GM12892 (cell line): ENCODE results near the gene OR2A25.
"Not testable (repeated sequence)": the region's sequence is repeated elsewhere in the genome, so short reads cannot be mapped to it uniquely, and the experiment has no call there.

Source experiments
- POLR2A ChIP-seq: IDR thresholded peaks from 2 replicates; pipeline ENCODE4 v1.6.1; 2011; ENCODE audit warnings: low read depth, low read length, control low read depth
- POLR2AphosphoS5 ChIP-seq: IDR thresholded peaks from 2 replicates; pipeline ENCODE4 v1.6.1; 2011; ENCODE audit warnings: low read depth, low read length, control low read depth

DNA sequence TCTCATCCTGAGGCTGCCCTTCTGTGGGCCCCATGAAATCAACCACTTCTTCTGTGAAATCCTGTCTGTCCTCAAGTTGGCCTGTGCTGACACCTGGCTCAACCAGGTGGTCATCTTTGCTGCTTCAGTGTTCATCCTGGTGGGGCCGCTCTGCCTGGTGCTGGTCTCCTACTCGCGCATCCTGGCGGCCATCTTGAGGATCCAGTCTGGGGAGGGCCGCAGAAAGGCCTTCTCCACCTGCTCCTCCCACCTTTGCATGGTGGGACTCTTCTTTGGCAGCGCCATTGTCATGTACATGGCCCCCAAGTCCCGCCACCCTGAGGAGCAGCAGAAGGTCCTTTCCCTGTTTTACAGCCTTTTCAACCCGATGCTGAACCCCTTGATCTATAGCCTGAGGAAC, 18.7 kb upstream of the OR2A25 start:
- not testable (repeated sequence) for TF ChIP-seq POLR2A, POLR2AphosphoS5
